Measurements from ENCODE around the gene DST.

Gene DST

DNA sequence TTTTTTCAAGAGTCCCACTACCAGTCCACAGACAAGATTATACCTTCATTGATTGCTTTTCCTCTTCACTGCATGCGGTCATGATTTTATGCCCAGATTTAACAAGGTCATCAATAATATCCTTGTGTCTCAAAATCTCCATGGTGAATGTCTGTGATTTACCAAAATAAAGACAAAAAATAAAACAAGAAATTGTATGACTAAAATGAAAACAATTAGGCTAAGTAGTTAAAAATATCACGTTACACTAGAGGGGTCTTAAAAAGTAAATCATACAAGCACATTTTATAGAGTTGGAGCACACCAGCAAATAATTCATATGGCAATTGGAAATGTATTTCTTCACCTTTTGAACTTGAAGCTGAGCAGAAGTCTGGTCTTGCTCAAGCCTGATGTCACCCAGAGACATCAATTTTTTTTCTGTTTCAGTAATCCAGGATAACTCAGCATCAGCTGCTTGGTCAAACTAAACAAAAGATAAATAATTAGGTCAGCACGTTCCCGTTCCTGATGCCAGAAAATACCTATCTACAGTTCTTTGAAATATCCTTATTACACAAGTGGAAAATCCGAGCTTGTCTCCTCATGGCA, 125.4 kb downstream of the DST start:
- no peak overlapping the region for H3K4me3 ChIP-seq (ENCODE audit: low read depth, low read length)
- in situ Hi-C loops (cut with HindIII; ENCODE audit: low sequenced_read_pairs) = no loop called here
- no peak for DNase-seq (ENCODE audit: low read depth, low spot score)
- no peak for TF ChIP-seq CTCF (IDR thresholded peaks at IDR 0.05; ENCODE audit: low read depth, low read length)

- DNase-seq (ENCODE audit: low read depth, low spot score) = no peak
- TF ChIP-seq CTCF (IDR thresholded peaks at IDR 0.05; ENCODE audit: low read depth, low read length) = no peak
- in situ Hi-C loops (cut with HindIII; ENCODE audit: low sequenced_read_pairs) = no loop called here
- H3K4me3 ChIP-seq (ENCODE audit: low read depth, low read length) = no peak overlapping the region
Observed at GRCh38 chr6:56516003-56516402, 126.7 kb downstream of the DST start.

DNA sequence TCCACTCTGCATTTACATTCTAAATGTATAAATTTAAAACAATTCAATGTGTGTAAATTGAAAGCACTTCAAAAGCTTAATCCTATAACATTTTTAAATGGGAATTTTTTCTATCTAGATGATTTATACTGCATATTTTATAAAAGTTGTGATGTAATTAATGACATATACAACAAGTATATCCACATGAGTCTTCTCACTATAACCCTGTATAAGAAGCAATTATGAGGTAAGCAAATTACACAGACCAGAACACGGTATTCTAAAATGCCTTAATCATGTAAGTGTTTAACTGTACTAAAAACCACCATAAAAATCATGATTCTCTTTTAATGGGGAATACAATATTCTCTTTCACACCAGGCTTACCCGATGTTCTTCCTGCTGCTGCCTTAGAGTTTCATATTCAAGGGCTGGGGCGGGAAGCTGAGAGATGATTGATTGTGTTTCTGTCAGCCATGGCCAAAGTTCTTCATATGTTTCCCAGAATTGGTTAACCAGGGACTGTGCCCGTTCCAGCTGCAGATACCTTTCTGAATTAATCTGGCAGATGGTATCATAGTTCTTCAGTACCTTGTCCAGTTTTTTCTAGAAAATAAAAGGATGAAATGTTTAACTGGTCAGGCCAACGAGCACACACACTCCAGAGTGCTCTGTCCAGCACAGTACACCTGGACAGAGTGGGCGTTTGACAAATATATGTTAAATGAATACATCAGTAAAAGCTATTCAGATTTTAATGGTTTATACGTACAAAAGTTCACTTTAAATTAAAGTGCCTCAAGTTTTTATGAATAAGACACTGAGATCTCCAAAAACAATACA, 127.4 kb downstream of the DST start:
- H3K4me3 ChIP-seq (ENCODE audit: low read depth, low read length) = no peak overlapping the region
- DNase-seq (ENCODE audit: low read depth, low spot score) = no peak
- no peak for TF ChIP-seq CTCF (IDR thresholded peaks at IDR 0.05; ENCODE audit: low read depth, low read length)
- in situ Hi-C loops (cut with HindIII; ENCODE audit: low sequenced_read_pairs) = no loop called here

GRCh38 chr6:56514395-56514794, 128.3 kb downstream of the DST start:
- H3K4me3 ChIP-seq (ENCODE audit: low read depth, low read length) = no peak overlapping the region
- DNase-seq (ENCODE audit: low read depth, low spot score) = no peak
- in situ Hi-C loops (cut with HindIII; ENCODE audit: low sequenced_read_pairs) = no loop called here
- no peak for TF ChIP-seq CTCF (IDR thresholded peaks at IDR 0.05; ENCODE audit: low read depth, low read length)

- TF ChIP-seq CTCF (IDR thresholded peaks at IDR 0.05; ENCODE audit: low read depth, low read length) = no peak
- no peak for DNase-seq (ENCODE audit: low read depth, low spot score)
- no peak overlapping the region for H3K4me3 ChIP-seq (ENCODE audit: low read depth, low read length)
- in situ Hi-C loops (cut with HindIII; ENCODE audit: low sequenced_read_pairs) = no loop called here
Observed at GRCh38 chr6:56513631-56514030, 129.1 kb downstream of the DST start.

- TF ChIP-seq CTCF (IDR thresholded peaks at IDR 0.05; ENCODE audit: low read depth, low read length) = no peak
- no peak overlapping the region for H3K4me3 ChIP-seq (ENCODE audit: low read depth, low read length)
- no peak for DNase-seq (ENCODE audit: low read depth, low spot score)
- in situ Hi-C loops (cut with HindIII; ENCODE audit: low sequenced_read_pairs) = no loop called here
Observed at GRCh38 chr6:56511591-56511990, 131.1 kb downstream of the DST start.
